Adrenal gland (tissue), 12 donors: ENCODE results near the gene SSH3. TPM values are rescaled to one million over a fixed set of nuclear protein-coding genes. Genes with fewer than 3 reads are reported as not detected.

Experiments used
- DNase-seq, 7 donors: peaks; one replicate each; pipeline ENCODE4 v3.0.0-alpha.2; 2019 to 2020
- H3K27ac ChIP-seq, 5 donors: fragments of 200-600 bp; sonication (generic) in 4 of 5; 1 replicate in 3 of 5; 2 replicates in 2 of 5; pipeline versions ENCODE4 v1.5.1 to v1.8.0; 2016 to 2020; ENCODE audit warnings: mild to moderate bottlenecking in 1 of 5
- H3K27me3 ChIP-seq: fragments of 200-600 bp; 2 replicates; pipeline ENCODE4 v1.8.0; 2021
- H3K36me3 ChIP-seq, 2 donors: fragments of 200-600 bp; replicated peaks in 1 of 2; 1 replicate in 1 of 2; 2 replicates in 1 of 2; pipeline versions ENCODE4 v1.5.1 to v1.8.0; 2018 to 2022
- H3K4me1 ChIP-seq, 2 donors: fragments of 200-600 bp; replicated peaks in 1 of 2; 1 replicate in 1 of 2; 2 replicates in 1 of 2; pipeline versions ENCODE4 v1.5.1 to v1.8.0; 2018 to 2021
- H3K4me3 ChIP-seq, 4 donors: fragments of 200-600 bp; sonication (generic) in 3 of 4; one replicate each; pipeline ENCODE4 v1.5.1; 2016 to 2018
- H3K9me3 ChIP-seq, 3 donors: fragments of 200-600 bp; sonication (generic) in 1 of 3; replicated peaks in 1 of 3; 1 replicate in 2 of 3; 2 replicates in 1 of 3; pipeline versions ENCODE4 v1.5.1 to v1.8.0; 2016 to 2021
- CTCF ChIP-seq, 6 experiments: fragments of 450-650 bp in 4 of 6; fragments of 200-600 bp in 2 of 6; sonication (generic) in 1 of 6; IDR thresholded peaks; 1 replicate in 5 of 6; 2 replicates in 1 of 6; pipeline versions ENCODE4 v1.5.1 to v1.8.0; 2016 to 2021; ENCODE audit warnings: antibody characterized with exemption in 6 of 6, mild to moderate bottlenecking in 2 of 6, moderate library complexity in 1 of 6
- POLR2A ChIP-seq, 2 donors: fragments of 450-650 bp; IDR thresholded peaks; one replicate each; pipeline ENCODE4 v1.6.1; 2017; ENCODE audit warnings: antibody characterized with exemption in 2 of 2, mild to moderate bottlenecking in 2 of 2, moderate library complexity in 1 of 2
- WGBS, 4 donors: extraction: QIAGEN DNeasy Blood & Tissue Kit in 2 of 4; methylation state at CpG; one replicate each; pipeline versions ENCODE4 v1.1.5 to v1.1.7; 2013 to 2017; 5-methylcytosine and 5-hydroxymethylcytosine counted together
- intact Hi-C, 2 donors: fragments of 100-400 bp; cut with DNase I; formaldehyde crosslinking; loops; one replicate each; pipeline versions ENCODE4 v1.14.1 to v1.15.0; 2022 to 2023
- polyA plus RNA-seq, 3 donors: library from polyadenylated mRNA; stranded (reverse); fragments of 200-250 nt in 2 of 3; fragments of 350-450 nt in 1 of 3; fragmentation: Illumina TruSeq in 1 of 3; extraction: RNeasy Lipid Tissue Mini Kit (QIAGEN cat#74804) in 1 of 3; gene quantifications; one replicate each; pipeline ENCODE4 v1.2.3, GENCODE V29; 2013 to 2014
- total RNA-seq, 9 donors: library from RNA; depleted of rRNA in 4 of 9; stranded (reverse); fragments of >200 nt in 4 of 9; fragments of 120-200 nt in 1 of 9; fragmentation: NEBNext Ultra II Directional in 1 of 9; extraction: Animal tissue kit (Norgen Biotek cat#: 25700) in 1 of 9; gene quantifications; one replicate each; pipeline versions ENCODE4 v1.1.0 to v1.2.4, GENCODE V29; 2013 to 2023
- donor health status: healthy with polysubstance abuse.
- donor health status: Bipolar disorder and iron deficiency.
- donor health status: DM: yes; HTN: yes; CAD: no.
- donor health status: DM: no; HTN: no; CAD: no.
- donor health status: DM: no; HTN: no; CAD: no.
- donor health status: DM: yes; HTN: yes; CAD: no.

SSH3 gene
- total and polyA plus RNA-seq, 12 donors: 4.2 to 35.2 (median 24.6) TPM

GRCh38 chr11:67313125-67313890, 10.0 kb downstream of the SSH3 start:
- Histone ChIP-seq H3K4me3 (no peak overlapping the region), H3K27ac (no peak overlapping the region), H3K9me3 (no peaks in the 10 kb centered on the region), H3K36me3 (peaks cover 0 to 20% of the 10 kb centered on the region in 2 donors), H3K4me1 (peaks cover 0 to 5% of the 10 kb centered on the region in 2 donors), H3K27me3 (no peaks in the 10 kb centered on the region)
- TF ChIP-seq CTCF (IDR thresholded peaks at IDR 0.05) (no peak), POLR2A (IDR thresholded peaks at IDR 0.05) (no peak)
- WGBS, 4 donors: 87 to 90% (median 89%) methylated on average over 11 of the region's 11 CpGs
- intact Hi-C loops: loop anchor here in 1 of 2 donors (10.0 kb wide), 1 partner anchor 229 kb away; no protein-coding TSS in a partner anchor
- DNase-seq: peak in 1 of 7 donors; percentile 39

GRCh38 chr11:67314218-67314617, 10.9 kb downstream of the SSH3 start:
- H3K36me3 ChIP-seq: peaks cover 0 to 15% of the 10 kb centered on the region in 2 donors
- DNase-seq: peak in 1 of 7 donors; percentile 39
- H3K27ac ChIP-seq: no peak overlapping the region
- H3K4me3 ChIP-seq: no peak overlapping the region
- whole genome bisulfite sequencing, 4 donors: 72 to 94% (median 79%) methylated on average over 2 of the region's 2 CpGs
- H3K9me3 ChIP-seq: no peaks in the 10 kb centered on the region
- H3K4me1 ChIP-seq: peaks cover 0 to 12% of the 10 kb centered on the region in 2 donors
- H3K27me3 ChIP-seq: no peaks in the 10 kb centered on the region
- intact Hi-C loops: loop anchor here in 1 of 2 donors (10.0 kb wide), 1 partner anchor 229 kb away; no protein-coding TSS in a partner anchor
- no peak for TF ChIP-seq POLR2A (IDR thresholded peaks at IDR 0.05)

GRCh38 chr11:67315325-67315909, 12.1 kb downstream of the SSH3 start:
- Histone ChIP-seq H3K27ac (no peak overlapping the region), H3K27me3 (no peaks in the 10 kb centered on the region), H3K4me1 (peaks cover 0 to 12% of the 10 kb centered on the region in 2 donors), H3K4me3 (no peak overlapping the region), H3K36me3 (peaks cover 0 to 3% of the 10 kb centered on the region in 2 donors), H3K9me3 (no peaks in the 10 kb centered on the region)
- intact Hi-C loops: loop anchor here in 1 of 2 donors (10.0 kb wide), 1 partner anchor 231 kb away; no protein-coding TSS in a partner anchor
- TF ChIP-seq POLR2A (IDR thresholded peaks at IDR 0.05) (no peak), CTCF (IDR thresholded peaks at IDR 0.05) (no peak)
- DNase-seq: peak in 1 of 7 donors; percentile 29
- 84 to 91% (median 86%) methylated on average over 9 of the region's 9 CpGs for WGBS, 4 donors

- H3K27ac ChIP-seq: peak overlapping the region; percentile 44 to 94 (median 80)
- H3K27me3 ChIP-seq: no peaks in the 10 kb centered on the region
- 1 to 3% (median 2%) methylated on average over 8 to 10 of the region's 10 CpGs for WGBS, 4 donors
- DNase-seq: no peak
- intact Hi-C loops: loop anchor here (2.0 to 10.0 kb wide), 2 partner anchors 50 to 232 kb away; partner anchors contain the start of gene GRK2 (in 2 of the 2)
- H3K4me3 ChIP-seq: peak overlapping the region in 3 of 4 donors; percentile 3 to 90 (median 73)
- H3K36me3 ChIP-seq: no peaks in the 10 kb centered on the region
- H3K4me1 ChIP-seq: peaks cover 0 to 12% of the 10 kb centered on the region in 2 donors
- H3K9me3 ChIP-seq: no peaks in the 10 kb centered on the region
- TF ChIP-seq POLR2A (IDR thresholded peaks at IDR 0.05) (no peak), CTCF (IDR thresholded peaks at IDR 0.05) (no peak)
These were observed 13.5 kb downstream of the SSH3 start for GRCh38 chr11:67316882-67317204.
